Dorsolateral prefrontal cortex (tissue), 118 donors: Measurements from ENCODE around the gene DNAAF5. TPM values are rescaled to one million over a fixed set of nuclear protein-coding genes. Genes with fewer than 3 reads are reported as not detected.

Experiments used
- total RNA-seq, 120 experiments: library from RNA; stranded (reverse); gene quantifications; one replicate each; pipeline versions ENCODE4 v1.2.3 to v1.2.4, GENCODE V29; 2022

DNAAF5 gene
- total RNA-seq, 120 experiments from 2014 or later: 12.7 to 37.3 (median 20.9) TPM

Other genes starting within 250 kb of the DNAAF5 start
- gene PDGFA, start 206.9 kb upstream of the DNAAF5 start, total RNA-seq: 100 to 1,000 TPM in 1 of 120 experiments, 10 to 100 TPM in 119; 30.5 to 103 (median 48.6) TPM
- gene PRKAR1B, start 582 bp downstream of the DNAAF5 start, total RNA-seq: 100 to 1,000 TPM; 131 to 616 (median 457) TPM
- gene SUN1, start 105.8 kb downstream of the DNAAF5 start, total RNA-seq: 100 to 1,000 TPM; 114 to 221 (median 159) TPM
- gene GET4, start 149.9 kb downstream of the DNAAF5 start, total RNA-seq: 10 to 100 TPM; 25.4 to 54.1 (median 40.7) TPM
- gene ADAP1, start 228.0 kb downstream of the DNAAF5 start, total RNA-seq: 100 to 1,000 TPM in 118 of 120 experiments, 10 to 100 TPM in 2; 97.0 to 199 (median 136) TPM
- gene COX19, start 248.8 kb downstream of the DNAAF5 start, total RNA-seq: 10 to 100 TPM; 11.2 to 38.9 (median 18.5) TPM